Esophagus squamous epithelium (tissue), 4 donors: ENCODE measurements around the gene GCM1.

ENCODE experiments used
- POLR2A ChIP-seq, 4 donors: fragments of 450-650 bp; IDR thresholded peaks; one replicate each; pipeline ENCODE4 v1.6.1; 2017; ENCODE audit warnings: antibody characterized with exemption in 4 of 4, mild to moderate bottlenecking in 4 of 4, moderate library complexity in 3 of 4
- TF ChIP-seq, protein P1 (sequence below), 6 experiments: fragments of 450-650 bp in 4 of 6; fragments of 200-600 bp in 2 of 6; sonication (generic) in 2 of 6; IDR thresholded peaks; one replicate each; pipeline ENCODE4 v1.5.1; 2016 to 2019; ENCODE audit warnings: antibody characterized with exemption in 6 of 6, mild to moderate bottlenecking in 4 of 6, moderate library complexity in 4 of 6

DNA sequence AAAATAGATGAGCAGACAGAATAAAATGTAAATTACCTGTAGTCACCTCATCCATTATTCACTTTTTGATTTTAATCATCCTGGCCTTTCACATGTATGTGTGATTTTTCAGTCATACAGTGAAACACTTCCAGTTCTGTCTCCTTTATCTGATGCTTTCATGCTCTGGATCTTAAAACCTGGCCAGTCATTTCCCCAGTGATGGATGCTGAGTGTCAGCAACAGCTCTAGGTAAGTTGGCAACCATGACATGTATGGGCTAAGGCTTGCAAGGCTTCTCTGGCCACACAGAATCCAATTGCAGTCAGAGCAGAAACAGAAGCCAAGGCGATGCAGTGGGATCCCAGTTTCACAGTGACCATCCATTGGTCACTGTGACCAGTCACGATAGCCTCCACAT, 47.6 kb downstream of the GCM1 start:
- TF ChIP-seq POLR2A (IDR thresholded peaks at IDR 0.05), result no peak
- TF ChIP-seq, protein P1, sequence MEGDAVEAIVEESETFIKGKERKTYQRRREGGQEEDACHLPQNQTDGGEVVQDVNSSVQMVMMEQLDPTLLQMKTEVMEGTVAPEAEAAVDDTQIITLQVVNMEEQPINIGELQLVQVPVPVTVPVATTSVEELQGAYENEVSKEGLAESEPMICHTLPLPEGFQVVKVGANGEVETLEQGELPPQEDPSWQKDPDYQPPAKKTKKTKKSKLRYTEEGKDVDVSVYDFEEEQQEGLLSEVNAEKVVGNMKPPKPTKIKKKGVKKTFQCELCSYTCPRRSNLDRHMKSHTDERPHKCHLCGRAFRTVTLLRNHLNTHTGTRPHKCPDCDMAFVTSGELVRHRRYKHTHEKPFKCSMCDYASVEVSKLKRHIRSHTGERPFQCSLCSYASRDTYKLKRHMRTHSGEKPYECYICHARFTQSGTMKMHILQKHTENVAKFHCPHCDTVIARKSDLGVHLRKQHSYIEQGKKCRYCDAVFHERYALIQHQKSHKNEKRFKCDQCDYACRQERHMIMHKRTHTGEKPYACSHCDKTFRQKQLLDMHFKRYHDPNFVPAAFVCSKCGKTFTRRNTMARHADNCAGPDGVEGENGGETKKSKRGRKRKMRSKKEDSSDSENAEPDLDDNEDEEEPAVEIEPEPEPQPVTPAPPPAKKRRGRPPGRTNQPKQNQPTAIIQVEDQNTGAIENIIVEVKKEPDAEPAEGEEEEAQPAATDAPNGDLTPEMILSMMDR (IDR thresholded peaks at IDR 0.05), result no peak
